ENCODE results near the gene MYL4.
"Not testable (repeated sequence)": the region's sequence is repeated elsewhere in the genome, so short reads cannot be mapped to it uniquely, and the experiment has no call there.

Gene MYL4

GRCh38 chr17:47193931-47194511 is 15.1 kb upstream of the MYL4 start:
- DNase-seq (ENCODE audit: low read depth in 2 of 2) = no peak

- DNase-seq (ENCODE audit: low read depth in 2 of 2) = no peak
These were observed 11.3 kb upstream of the MYL4 start for GRCh38 chr17:47197821-47198220.

GRCh38 chr17:47199627-47200324 is 9.4 kb upstream of the MYL4 start:
- no peak for DNase-seq (ENCODE audit: low read depth in 2 of 2)

- no peak for DNase-seq (ENCODE audit: low read depth in 2 of 2)
These were observed 8.9 kb upstream of the MYL4 start for GRCh38 chr17:47200325-47200664.

DNA sequence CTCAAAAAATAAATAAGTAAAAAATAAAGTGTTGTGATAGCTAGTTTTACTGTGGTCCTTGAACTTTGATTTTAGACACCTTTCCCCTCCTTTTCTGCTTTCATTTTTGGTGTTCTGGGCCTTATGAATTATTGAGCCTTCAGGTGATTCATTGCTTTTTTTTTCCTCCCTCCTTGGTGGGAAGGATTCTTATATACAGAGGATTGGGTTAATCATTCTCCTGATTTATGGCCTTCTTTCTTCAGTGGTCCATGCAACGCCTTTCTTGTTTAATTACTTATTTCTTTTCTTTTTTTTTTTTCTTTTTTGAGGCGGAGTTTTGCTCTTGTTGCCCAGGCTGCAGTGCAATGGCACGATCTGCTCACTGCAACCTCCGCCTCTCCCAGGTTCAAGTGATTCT is 8.0 kb upstream of the MYL4 start:
- DNase-seq (ENCODE audit: low read depth in 2 of 2) = no peak

DNA sequence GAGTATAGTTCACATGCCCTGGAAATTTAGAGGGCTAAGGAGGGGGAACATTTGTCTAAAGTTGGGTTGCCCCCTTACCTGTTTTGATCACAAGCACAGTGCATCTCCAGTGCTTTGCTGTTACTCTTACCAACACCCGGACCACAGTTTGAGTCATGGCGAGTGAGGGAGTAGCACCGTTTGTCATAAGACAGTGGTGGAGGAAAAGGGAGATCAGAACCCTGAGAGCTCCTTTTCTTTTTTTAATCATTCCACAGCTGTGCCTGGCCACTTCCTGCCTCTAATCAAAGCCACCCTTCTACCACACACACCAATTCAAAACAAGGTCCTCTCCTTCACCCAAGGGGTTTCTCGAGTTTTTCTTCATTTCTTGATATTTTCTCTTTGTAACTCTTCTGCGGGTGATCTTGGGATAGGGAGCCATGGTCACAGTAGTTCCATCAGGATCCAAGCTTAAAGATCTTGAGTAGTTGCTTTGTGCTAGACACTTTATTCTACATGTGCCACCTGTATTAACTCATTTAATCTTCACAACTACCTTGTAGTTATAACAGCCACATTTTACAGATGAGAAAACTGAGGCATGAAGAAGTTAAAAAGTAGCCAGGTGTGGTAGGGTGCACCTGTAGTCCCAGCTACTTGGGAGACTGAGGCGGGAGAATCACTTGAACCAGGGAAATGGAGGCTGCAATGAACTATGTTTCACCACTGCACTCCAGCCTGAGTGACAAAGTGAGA is 5.0 kb upstream of the MYL4 start:
- peak in 1 of 2 donors; percentile 57 for DNase-seq (ENCODE audit: low read depth in 2 of 2)

- DNase-seq (ENCODE audit: low read depth in 2 of 2) = no peak
These were observed 4.3 kb upstream of the MYL4 start for GRCh38 chr17:47204722-47205418.

GRCh38 chr17:47205419-47205963 is 3.7 kb upstream of the MYL4 start:
- DNase-seq (ENCODE audit: low read depth in 2 of 2) = peak; percentile 55

- DNase-seq (ENCODE audit: low read depth in 2 of 2) = no peak
These were observed 1.7 kb upstream of the MYL4 start for GRCh38 chr17:47207143-47208067.

DNA sequence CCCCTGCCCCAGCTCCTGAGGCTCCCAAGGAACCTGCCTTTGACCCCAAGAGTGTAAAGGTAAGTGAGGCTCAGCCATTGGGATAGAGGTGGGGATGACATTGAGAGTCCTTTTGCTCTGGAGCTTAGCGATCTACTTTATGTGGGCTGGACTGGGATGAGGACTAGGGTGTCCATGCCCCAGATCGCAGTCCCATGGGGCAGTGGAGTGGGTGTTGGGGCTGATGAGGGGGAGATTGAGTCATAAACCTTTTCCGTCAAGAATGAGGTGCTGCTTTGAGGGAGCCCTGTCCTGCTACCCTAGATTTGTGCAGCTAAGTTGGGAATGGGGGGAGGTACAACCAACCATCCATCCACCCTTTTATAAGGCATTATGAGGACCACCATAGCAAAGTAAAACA is 351 bp downstream of the MYL4 start:
- no peak for DNase-seq (ENCODE audit: low read depth in 2 of 2)

DNA sequence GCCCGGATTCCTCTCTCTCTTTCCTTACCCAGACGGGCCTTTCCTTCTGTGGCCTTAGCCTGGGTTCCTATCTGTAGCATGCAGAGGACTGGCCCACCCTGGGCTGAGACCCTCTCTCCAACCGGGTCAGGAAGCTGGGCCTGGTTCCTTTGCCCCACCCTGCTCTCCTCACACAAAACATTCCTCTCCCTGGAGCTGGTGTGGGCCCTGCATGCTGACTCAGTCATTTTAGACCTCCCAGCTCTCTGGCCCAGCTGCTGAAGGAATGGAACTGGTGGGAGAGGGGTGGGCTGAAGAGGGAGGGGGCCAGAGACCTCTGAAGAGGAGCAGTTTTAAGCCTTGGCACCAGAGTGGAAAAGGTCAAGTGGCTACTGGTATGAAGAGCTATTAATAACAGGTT is 957 bp downstream of the MYL4 start:
- DNase-seq (ENCODE audit: low read depth in 2 of 2) = no peak

DNA sequence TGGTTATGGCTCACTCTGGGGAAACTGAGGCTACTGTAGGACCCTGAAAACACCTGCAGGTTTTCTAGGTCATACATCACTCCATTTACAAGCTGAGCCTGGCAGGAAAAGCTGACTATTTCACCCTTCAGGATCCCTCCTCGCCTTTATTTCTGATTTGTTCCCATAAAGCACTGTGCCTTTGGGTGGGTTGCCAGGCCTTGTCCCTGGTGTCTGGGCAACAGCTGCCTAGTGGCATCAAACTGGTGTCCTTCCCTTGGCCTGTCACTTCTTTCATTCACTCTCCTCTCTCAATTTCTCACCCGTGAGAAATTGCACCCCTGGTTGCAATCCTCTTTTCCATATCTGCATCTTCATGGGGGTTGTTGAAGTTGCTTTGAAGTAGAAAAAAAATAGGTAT is 1.6 kb downstream of the MYL4 start:
- no peak for DNase-seq (ENCODE audit: low read depth in 2 of 2)

GRCh38 chr17:47212458-47212857 is 3.3 kb downstream of the MYL4 start:
- DNase-seq (ENCODE audit: low read depth in 2 of 2) = no peak

GRCh38 chr17:47213540-47213939 is 4.4 kb downstream of the MYL4 start:
- DNase-seq (ENCODE audit: low read depth in 2 of 2) = no peak

GRCh38 chr17:47214931-47215330 is 5.8 kb downstream of the MYL4 start:
- DNase-seq (ENCODE audit: low read depth in 2 of 2) = no peak

DNA sequence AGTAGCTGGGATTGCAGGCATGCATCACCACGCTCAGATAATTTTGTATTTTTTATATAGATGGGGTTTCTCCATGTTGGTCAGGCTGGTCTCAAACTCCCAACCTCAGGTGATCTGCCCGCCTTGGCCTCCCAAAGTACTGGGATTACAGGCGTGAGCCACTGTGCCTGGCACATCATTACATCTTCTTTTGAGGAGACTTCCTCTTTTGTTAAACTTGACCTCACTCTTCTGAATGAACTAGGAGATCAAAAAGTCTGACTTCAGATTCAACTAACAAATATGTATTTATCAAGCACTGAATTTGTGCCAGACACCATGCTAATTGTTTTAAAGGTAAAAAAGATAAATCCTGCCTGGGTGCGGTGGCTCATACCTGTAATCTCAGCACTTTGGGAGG is 7.7 kb downstream of the MYL4 start:
- not testable (repeated sequence) for DNase-seq (ENCODE audit: low read depth in 2 of 2)

- not testable (repeated sequence) for DNase-seq (ENCODE audit: low read depth in 2 of 2)
These were observed 8.1 kb downstream of the MYL4 start for GRCh38 chr17:47217279-47217678.

DNA sequence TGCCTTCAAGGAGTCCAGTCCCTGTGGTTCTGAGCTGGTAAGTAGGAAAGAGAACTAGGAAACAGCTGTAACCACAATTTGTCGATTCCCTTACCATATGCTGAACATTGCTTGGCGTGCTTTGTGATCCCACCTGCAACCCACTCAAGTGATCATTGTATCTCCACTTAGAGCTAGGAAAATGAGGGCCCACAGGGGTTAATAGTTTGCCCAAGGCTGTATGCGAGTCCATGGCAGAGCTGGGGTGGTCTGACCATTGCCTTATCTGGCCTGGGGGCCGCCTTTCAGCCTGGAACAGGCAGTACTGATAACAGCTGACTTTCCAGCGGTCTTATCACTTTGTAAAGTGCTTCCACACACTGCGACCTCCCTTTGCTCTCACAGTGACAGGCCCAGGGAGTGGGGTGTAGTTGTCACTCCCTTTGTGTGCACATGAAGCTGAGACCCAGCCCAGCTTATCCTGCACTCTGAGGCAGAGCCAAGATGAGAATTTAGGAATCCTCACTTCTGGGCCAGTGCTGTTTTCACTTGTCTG is 9.8 kb downstream of the MYL4 start:
- no peak for DNase-seq (ENCODE audit: low read depth in 2 of 2)

- DNase-seq (ENCODE audit: low read depth in 2 of 2) = no peak
These were observed 10.7 kb downstream of the MYL4 start for GRCh38 chr17:47219621-47220475.

DNA sequence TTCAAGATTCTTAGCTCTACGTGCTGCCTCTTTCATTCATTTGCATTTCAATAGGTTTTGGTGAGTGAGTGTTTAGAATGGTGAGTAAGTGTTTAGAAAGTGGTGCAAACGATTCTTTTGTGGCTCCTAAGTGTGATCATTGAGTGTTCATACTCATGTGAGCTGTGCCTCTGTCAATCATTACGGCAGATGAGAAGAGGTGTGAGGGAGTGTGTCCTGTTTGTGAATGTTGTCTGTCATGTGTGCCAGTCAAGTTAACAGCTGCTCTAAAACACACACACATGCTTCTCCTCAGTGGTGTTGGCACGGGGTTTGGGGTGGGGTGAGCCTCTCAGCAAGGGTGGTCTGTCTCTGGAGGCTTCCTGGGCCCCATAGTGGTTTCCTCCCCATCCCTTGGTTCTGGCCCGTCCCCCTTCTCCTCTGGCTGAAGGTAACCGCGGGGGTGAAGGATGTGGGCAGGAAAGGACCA is 11.4 kb downstream of the MYL4 start:
- no peak for DNase-seq (ENCODE audit: low read depth in 2 of 2)
